ENCODE results near the gene MANBA.
A peak's percentile ranks its signal among the peaks of the same experiment; 100 is the strongest.

MANBA gene

GRCh38 chr4:102678107-102678506, 82.7 kb downstream of the MANBA start:
- DNase-seq (ENCODE audit: low read depth): no peak

DNA sequence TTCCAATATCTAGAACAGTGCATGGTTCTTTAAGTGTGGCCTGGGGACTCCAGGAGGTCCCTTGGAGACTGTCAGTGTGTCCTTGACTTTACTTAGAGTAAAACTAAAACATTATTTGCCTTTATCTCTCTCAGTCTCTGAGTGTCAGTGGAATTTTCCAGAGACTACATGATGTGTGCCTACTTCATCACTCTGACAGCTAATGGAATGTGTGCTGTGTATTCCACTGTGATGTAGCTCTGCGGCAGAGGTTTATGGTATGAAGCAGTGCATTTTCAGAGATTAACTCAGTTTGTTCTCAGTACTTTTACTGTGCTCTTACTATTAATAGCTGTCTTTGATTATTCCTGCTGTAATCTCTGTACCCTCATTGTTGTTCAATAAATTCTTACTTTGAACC, 85.6 kb downstream of the MANBA start:
- DNase-seq (ENCODE audit: low read depth): no peak

DNA sequence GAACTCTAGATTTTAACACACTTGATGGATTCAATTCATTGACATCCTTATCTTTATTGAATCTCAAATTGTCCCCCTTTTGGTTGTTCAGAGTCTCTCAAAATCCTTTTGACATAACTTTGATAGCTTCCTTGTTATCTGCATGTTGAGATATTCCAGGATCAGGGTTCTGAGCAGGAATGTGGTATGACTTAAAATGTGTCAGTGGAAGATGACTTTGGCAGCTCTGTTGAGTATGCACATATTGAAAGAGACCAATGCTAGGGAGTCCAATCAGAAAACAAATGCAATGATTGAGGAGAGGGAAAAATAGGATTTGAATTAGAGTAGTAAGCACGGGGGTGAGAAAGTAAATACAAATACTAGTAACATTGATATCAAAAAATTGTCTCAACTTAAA, 93.8 kb downstream of the MANBA start:
- no peak for DNase-seq (ENCODE audit: low read depth)

GRCh38 chr4:102665527-102665926, 95.2 kb downstream of the MANBA start:
- DNase-seq (ENCODE audit: low read depth): no peak

DNA sequence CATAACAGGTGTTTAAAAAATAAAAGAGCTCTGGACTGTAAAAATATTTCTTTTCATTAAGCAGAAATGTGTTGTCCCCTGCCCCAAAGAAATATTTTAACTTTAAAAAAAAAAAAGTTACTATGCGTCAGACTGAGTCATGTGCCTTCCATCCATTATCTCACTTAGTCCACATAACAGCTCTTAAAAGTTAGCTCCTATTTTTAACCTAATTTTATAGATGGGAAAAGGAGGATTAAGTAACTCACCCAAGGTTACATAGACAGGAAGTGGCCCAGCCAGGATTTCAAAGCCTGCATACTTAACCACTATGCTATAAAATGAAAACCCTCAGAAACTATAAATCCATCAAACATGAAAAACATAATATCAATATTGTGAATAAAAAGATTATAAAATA, 97.7 kb downstream of the MANBA start:
- no peak for DNase-seq (ENCODE audit: low read depth)

- DNase-seq (ENCODE audit: low read depth): no peak
These were observed 103.6 kb downstream of the MANBA start for GRCh38 chr4:102657206-102657605.

GRCh38 chr4:102647117-102647516, 113.7 kb downstream of the MANBA start:
- no peak for DNase-seq (ENCODE audit: low read depth)

GRCh38 chr4:102642631-102643298, 118.0 kb downstream of the MANBA start:
- DNase-seq (ENCODE audit: low read depth): no peak

GRCh38 chr4:102641793-102642192, 119.0 kb downstream of the MANBA start:
- DNase-seq (ENCODE audit: low read depth): no peak

DNA sequence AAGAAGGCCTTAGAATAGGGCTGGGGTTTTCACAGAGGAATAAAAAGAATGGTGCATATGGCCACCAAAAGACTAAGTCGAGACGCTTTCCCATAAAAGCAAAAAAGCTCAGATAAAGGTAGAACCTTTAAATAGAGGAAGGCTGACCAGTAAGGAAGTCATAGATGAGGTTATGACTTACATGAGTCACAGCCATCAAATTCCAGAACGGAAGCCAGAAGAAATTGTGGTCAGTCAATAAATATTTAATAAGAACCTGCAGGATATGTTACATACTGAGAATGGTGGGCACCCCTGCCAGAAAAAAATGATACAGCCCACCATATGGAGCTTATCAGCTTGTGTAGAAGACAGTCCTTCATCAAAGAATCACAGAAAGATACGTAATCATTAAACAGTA, 120.1 kb downstream of the MANBA start:
- no peak for DNase-seq (ENCODE audit: low read depth)

DNA sequence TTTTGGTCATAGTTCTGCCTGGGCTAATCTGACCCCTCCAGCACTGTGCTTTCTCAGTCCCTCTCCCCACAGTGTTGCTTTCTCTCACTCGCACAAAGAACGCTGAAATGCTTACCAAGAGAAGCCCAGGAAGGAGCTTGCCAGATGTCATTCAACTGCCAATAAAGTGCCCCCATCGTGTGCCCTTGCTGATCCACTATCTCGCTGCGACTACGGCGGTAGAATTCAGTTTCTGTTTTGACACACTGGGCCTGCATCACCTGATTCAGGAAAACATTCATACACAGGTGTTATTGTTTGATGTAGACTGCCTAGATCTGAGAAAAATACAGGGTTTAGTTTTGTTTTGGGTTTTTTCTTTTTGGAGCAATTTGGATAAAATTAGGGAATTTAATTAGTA, 121.2 kb downstream of the MANBA start:
- no peak for DNase-seq (ENCODE audit: low read depth)

DNA sequence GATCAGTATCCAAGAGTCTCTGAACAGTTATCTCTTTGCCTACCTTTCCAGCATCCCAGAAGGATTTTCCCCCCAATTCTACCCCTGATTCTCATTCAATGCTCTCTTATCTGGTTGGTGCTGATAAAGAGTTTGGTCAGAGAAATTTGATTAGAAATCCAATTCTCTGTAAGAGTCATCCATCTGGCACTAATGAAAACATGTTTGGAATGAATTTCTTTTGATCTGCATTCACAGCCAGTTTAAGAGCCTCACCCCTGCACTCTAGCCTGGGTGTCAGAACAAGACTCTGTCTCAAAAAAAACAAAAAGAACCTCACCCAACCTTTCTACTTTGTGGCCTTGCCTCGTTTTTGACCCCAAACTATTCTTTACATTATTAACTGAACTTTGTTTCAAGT, 122.1 kb downstream of the MANBA start:
- no peak for DNase-seq (ENCODE audit: low read depth)

DNA sequence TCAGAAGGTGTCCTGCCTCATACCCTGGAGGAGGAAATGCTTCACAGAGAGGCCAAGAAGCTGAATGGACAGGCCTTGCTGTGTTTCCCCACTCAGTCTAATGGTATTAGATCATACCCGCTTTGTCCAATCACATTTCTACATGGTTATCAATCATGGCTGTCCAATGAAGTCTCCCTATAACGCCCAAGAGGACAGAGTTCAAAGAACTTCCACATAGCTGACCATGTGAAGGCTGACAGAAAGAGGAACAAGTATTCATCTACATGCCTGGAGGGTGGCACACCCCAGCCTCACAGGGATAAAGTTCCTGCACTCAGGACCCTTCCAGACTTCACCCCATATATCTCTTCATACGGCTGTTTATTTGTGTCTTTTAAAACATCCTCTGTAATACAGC, 123.4 kb downstream of the MANBA start:
- DNase-seq (ENCODE audit: low read depth): no peak

GRCh38 chr4:102633100-102633499, 127.7 kb downstream of the MANBA start:
- no peak for DNase-seq (ENCODE audit: low read depth)

- no peak for DNase-seq (ENCODE audit: low read depth)
These were observed 128.3 kb downstream of the MANBA start for GRCh38 chr4:102632241-102633065.

GRCh38 chr4:102631616-102632015, 129.2 kb downstream of the MANBA start:
- DNase-seq (ENCODE audit: low read depth): no peak

DNA sequence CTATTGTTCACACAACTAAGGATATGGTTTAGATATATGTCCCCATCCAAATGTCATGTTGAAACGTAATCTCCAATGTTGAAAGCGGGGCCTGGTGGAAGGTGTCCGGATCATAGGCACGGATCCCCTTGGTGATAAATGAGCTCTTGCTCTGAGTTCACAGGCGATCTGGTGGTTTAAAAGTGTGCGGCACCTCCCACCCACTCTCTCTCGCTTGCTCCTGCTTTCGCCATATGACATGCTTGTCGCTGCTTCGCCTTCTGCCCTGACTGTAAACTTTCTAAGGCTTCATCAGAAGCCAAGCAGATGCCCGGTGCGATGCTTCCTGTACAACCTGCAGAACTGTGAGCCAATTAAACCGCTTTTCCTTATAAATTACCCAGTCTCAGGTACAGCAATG, 131.1 kb downstream of the MANBA start:
- DNase-seq (ENCODE audit: low read depth): no peak

- no peak for DNase-seq (ENCODE audit: low read depth)
These were observed 132.8 kb downstream of the MANBA start for GRCh38 chr4:102627831-102628523.

GRCh38 chr4:102625232-102625930, 135.4 kb downstream of the MANBA start:
- DNase-seq (ENCODE audit: low read depth): peak; percentile 48

GRCh38 chr4:102624505-102624904, 136.3 kb downstream of the MANBA start:
- no peak for DNase-seq (ENCODE audit: low read depth)

DNA sequence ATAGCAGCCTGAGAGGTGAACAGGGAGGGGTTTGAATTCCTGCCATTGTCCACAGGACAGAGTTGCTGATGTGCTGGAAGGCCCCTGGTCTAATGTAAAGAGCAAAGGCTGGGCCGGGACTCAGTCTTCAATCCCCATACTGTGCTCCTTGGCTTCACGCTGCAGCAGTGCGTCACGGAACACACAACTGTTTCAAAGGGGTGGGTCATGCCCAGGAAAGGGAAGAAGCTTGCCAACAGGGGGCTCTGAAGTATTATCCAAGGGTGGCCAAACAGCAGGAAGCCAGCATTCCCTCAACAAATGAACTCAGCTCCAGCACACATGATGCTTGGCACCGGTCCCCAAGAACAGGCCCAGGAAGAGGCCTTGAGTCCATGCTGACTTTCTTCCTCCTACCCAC, 137.1 kb downstream of the MANBA start:
- DNase-seq (ENCODE audit: low read depth): no peak

DNA sequence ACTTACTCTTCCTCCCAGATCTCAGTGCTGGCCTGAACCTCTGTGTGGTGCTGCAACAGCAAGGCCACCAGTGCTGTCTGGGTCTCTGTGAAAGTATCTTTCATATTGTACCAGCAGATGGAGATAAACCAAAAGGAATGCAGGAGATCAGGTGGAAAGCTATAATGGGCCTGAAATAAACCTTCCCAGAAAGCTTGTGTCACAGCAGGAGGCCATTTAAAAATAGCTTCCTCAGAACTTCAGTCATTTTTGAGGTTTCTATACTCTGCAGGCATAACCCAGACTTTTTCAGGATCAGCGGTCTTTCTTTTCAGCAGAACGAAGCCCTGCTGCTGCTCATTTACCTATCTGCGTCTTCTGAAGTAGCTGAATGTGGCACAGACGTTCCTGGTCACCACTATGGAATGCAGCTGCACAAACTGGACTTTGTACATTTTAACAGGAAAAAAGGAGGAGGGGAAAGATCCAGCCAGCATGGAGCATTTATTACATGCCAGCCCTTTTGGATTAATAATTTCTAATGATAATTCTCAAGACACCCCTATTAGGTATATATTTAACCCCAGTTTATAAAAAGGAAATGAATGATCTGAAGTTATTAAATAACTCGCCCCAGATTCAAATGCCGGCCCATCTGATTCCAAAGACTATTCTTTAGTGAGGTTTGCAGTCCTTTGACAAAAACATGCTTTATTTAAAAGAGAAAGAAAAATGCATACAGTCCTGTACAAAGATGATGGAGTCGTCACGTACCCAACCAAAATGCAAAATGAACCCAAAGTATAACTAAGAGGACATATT, 139.9 kb downstream of the MANBA start:
- DNase-seq (ENCODE audit: low read depth): no peak

Measured in activated gamma-delta T cell treated with anti-CD3 and anti-CD28 coated beads, Interleukin-2, amount 50 U/mL, for 16 hours (primary cell).